HG02884 (cell line): ENCODE results near the gene GVQW3.

Experiments
- ATAC-seq: cut with Tn5 transposase; IDR thresholded peaks from one replicate; pipeline ENCODE4 v1.9.1; 2021; ENCODE audit warnings: mild to moderate bottlenecking, moderate library complexity; ENCODE audit not compliant: unreplicated experiment

GVQW3 gene

DNA sequence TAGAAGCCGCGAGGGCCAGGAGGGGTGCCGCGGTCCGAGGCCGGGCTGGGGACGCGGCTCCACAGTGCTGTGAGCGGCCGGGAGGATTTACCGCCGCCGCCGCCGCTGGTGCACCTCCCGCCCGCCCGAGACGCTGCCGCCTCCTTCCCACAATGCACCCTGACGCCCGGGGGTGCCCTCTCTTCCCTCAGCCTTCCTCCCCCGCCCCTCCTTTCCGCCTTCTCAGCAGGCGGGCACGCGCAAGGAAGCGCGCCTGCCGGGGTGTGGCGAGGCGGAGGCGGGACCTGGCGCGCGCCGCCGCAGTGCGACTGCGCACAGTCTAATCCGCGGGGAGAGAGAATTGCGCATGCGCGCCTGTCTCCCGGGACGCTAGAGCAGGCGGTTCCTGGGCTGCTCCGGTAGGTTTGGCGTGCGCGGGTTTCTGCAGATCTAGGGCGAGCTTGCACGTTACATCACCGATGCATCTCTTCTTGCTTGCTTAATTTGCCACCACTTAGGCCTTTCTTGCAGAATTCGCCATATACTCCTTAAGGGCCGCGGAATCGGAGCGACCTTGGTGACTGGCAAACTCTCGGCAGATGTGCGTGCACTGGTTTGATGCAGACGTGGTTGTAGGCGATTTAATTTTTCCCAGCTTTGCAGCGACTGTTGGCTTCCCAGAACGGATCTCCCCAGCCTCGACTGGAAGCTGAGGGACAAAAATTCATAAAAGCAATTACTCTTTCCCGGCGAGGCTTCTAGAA is at the start of gene GVQW3, which contains the start of gene THAP12:
TSS of gene GVQW3 (plus strand) at position 347 of the 743 bp plus-strand sequence. CDS start 506 bp downstream, outside the sequence.
TSS of gene THAP12 (minus strand) at position 156 of the 743 bp plus-strand sequence. CDS start 296 bp downstream, outside the sequence.
- ATAC-seq, result peak; percentile 67

DNA sequence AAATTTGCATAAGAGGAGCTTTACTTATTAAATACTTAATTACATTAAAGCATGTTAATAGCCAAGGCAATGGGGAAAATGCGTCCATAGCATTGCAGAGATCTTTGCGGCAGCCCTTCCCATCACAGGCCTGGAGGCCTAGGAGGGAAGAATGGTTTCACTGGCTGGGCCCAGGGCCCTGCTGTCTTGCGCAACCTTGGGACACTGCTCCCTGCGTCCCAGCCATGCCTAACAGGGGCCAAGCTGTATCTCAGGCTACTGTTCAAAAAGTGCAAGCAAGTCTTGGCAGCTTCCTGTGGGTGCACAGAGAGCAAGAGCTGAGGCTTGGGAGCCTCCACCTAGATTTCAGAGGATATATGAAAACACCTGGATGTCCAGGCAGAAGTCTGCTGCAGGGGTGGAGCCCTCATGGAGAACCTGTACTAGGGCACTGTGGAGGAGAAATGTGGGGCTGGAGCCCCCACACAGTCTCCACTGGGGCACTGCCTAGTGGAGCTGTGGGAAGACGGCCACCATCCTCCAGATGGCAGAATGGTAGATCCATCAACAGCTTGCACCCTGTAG is 46.2 kb upstream of the GVQW3 start:
- ATAC-seq, result no peak

DNA sequence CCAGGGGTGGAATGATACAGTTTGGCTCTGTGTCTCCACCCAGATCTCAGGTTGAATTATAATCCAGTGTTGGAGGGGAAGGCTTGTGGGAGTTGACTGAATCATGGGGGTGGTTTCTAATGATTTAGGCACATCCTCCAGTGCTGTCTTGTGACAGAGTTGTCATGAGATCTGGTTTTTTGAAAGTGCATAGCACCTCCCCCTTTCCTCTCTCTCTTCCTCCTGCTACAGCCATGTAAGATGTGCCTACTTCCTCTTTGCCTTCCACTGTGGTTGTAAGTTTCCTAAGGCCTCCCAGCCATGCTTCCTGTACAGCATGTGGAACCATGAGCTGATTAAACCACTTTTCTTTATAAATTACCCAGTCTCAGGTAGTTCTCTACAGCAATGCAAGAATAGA is 45.3 kb upstream of the GVQW3 start:
- ATAC-seq, result no peak

GRCh38 chr11:76336597-76336996 is 44.5 kb upstream of the GVQW3 start:
- no peak for ATAC-seq

DNA sequence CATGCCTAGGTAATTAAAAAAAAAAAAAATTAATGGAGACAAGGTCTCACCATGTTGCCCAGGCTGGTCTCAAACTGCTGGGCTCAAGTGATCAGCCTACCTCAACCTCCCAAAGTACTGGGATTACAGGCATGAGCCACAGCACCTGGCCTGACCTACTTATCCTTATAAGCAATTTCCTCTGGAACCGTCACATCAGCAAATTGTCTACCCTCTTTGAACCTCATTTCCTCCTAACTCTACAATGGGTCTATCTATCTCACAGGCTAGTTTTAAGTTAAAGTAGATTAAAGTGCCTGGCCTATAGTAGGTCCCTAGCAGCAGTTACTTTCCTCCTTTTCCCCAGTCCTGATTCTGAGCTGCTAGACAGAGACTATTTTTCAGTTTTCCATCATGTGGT is 43.7 kb upstream of the GVQW3 start:
- ATAC-seq, result no peak

- ATAC-seq, result no peak
These were observed 43.2 kb upstream of the GVQW3 start for GRCh38 chr11:76337923-76338322.

- ATAC-seq, result no peak
These were observed 41.9 kb upstream of the GVQW3 start for GRCh38 chr11:76339221-76339620.

GRCh38 chr11:76347466-76347865 is 33.7 kb upstream of the GVQW3 start:
- no peak for ATAC-seq

DNA sequence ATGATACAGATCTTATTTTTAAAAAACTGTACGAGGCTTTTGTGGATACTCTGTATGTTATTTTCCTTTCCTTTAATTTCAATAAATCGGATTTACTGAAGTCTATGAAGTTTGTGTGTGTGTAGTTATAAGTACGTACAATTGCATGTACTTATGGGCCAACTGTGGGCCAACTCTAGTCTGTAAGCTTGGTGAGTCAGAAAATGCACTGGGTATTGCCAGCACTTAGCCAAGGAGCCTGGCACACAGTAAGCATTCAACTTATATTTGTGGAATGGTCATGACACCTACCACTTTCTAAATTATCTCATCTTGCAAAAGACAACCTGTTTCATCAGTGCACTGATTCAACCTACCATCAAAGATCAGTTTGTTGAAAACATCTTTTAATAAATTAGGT is 32.8 kb upstream of the GVQW3 start:
- ATAC-seq, result no peak

- ATAC-seq, result no peak
These were observed 26.0 kb upstream of the GVQW3 start for GRCh38 chr11:76355172-76355571.

GRCh38 chr11:76361374-76361773 is 19.7 kb upstream of the GVQW3 start:
- no peak for ATAC-seq

DNA sequence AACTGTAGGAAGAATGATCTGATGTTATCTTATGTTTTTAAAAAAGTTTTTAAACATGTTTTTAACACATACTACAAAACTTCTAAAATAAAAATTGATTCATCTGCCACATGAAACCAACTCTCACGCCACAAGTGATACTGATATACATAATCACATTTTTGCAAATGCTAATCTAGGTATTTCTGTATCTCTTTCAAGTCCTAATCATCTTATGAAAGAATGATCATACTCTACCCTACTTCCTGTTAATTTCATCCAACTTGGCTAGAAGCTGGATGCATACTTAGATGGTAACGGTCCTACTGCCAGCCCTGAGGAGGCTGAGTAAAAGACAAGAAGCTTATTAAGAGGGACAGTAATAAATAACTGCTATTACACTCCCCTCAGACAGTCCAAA is 19.3 kb upstream of the GVQW3 start:
- no peak for ATAC-seq

DNA sequence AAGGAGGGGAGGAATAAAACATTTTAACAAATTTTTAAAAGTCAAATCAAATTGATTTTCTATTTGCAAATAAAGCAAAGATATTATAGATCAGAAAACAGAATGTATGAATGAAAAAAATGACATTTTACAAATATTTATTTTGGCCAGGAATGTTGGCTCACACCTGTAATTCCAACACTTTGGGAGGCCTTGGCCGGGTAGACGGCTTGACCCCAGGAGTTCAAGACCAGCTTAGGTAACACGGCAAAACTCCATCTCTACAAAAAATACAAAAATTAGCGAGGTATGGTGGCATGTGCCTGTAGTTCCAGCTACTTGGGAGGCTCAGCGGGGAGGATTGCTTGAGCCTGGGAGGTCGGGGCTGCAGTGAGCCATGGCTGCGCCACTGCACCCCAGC is 18.4 kb upstream of the GVQW3 start:
- no peak for ATAC-seq

DNA sequence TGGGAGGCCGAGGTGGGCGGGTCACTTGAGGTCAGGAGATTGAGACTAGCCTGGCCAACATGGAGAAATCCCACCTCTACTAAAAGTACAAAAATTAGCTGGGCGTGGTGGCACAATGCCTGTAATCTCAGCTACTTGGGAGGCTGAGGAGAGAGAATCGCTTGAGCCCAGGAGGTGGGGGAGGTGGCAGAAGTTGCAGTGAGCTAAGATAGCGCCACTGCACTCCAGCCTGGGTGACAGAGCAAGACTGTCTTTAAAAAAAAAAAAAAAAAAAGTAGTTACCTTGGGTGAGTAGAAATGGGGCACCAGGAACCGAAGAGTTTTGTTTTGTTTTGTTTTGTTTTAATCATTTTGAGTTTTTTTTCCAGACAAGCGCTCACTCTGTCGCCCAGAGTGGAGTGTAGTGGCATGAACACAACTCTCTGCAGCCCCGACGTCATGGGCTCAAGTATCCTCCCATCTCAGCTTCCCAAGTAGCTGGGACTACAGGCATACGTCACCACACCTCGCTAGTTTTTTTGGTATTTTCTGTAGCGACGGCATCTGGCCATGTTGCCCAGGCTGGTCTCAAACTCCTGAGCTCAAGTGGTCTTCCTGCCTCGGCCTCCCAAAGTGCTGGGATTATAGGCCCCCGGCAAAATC is 16.0 kb upstream of the GVQW3 start:
- ATAC-seq, result no peak

- no peak for ATAC-seq
These were observed 12.6 kb upstream of the GVQW3 start for GRCh38 chr11:76368490-76368889.

DNA sequence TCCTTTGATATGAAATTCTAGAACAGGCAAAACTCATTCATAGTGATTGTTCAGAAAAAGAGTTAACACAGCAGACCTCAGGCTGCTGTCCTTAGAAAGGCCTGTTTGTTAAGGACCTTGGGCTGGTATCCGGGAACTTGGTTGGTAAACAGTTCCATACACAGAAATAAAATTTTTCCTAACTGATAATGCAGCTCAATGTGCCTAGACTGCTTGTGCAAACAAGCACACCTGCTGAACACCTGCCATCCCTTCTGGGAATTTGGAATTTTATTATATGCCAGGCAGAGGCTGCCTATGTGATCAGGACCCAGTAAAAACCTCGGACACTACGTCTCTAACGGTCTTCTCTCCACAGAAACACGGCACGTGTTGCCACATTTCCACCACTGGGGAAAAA is 11.7 kb upstream of the GVQW3 start:
- no peak for ATAC-seq

DNA sequence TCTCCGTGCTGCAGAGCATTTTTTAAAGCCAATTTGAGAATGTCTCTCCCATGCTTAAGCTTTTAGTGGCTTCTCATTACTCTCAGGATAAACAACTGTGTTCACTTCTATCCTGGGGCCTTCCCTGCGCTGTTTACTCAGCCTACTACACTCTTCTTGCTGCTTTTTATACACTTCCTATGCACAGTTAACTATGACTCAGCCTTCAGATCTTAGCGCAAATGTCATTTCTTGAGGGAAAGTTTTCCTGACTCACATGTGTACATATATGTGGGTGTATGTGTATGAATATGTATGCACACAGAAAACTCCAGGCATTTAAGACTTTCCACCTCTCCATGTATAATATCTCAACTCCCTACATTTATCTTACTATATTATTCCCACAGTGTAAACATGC is 10.0 kb upstream of the GVQW3 start:
- peak; percentile 86 for ATAC-seq

GRCh38 chr11:76376746-76377558 is 4.2 kb upstream of the GVQW3 start:
- peak; percentile 30 for ATAC-seq

DNA sequence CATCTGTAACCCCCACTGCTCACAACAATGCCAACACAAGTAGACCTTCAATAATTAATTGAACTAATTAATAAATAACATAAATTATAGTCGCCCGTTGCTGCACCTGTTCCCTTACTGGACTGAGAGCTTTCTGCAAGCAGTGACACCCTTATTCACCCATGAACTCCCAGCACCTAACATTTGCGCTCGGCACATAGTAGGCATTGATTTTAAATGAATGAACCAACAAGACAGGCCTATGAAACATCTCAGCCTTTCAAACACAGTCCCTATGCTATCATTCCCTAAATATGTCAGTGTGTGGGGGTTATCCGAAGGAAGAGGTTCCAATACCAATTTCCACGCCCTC is 1.3 kb upstream of the GVQW3 start:
- ATAC-seq, result no peak

DNA sequence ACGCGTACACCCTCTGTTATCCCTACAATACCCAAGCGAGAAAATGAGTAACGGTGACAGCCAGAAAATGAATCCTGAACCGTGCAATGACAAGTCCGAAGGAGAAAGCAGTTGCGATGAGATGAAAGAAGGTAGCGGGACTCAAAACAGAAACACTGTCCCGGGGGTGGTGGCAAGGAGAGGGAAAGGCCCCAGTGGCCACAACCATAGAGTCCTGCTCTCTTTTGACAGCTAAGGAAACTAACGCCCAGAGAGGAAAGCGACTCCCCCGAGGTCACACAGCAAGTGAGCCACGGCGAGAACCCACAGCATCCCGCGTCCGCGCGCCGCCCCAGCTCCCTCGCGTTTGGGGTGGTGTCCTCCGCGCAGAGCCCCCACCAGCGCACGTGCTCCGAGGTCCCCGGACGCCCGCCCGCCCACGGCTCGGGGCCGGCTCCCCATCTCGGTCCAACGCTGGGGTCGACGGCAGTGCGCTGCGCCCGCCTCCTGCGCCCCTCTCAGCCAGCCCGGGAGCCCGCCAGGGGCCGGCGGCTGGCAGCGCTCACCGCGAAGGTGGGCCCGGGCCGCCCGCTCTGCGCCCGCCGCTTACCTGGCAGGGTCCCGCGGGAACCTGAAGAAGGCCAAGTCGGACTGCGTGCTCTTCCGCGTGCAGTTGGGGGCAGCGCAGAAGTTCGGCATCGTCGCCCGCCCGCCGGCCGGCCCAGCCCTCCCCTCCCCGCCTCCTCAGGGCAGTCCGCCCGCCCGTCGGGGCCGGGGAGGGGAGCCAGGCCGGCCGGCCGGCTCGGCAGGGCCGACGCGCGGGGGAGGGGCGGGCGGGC is 755 bp upstream of the GVQW3 start:
- peak; percentile 15 for ATAC-seq

GRCh38 chr11:76382209-76382608 is 1.1 kb downstream of the GVQW3 start:
- ATAC-seq, result no peak
